Measurements from ENCODE around the gene CEP85L. TPM values are rescaled to one million over a fixed set of nuclear protein-coding genes. Genes with fewer than 3 reads are reported as not detected.

CEP85L gene
- total and polyA plus RNA-seq, 2 of the 4 experiments (the other 2 are of a cell fraction): 2.3 to 25.6 TPM

GRCh38 chr6:118565311-118565960, 86.0 kb downstream of the CEP85L start:
- TSS peak; percentile 33 for BruUV-seq (replicated peaks)
- Histone ChIP-seq H4K20me1 (ENCODE audit: insufficient read depth, low read length) (no peaks in the 10 kb centered on the region), H4K91ac (ENCODE audit: insufficient read depth, low read depth, low read length) (no peak overlapping the region), H3K4me3 (ENCODE audit: insufficient read depth, low read depth, low read length) (no peak overlapping the region), H4K5ac (ENCODE audit: low read depth, low read length) (no peak overlapping the region), H2BK20ac (ENCODE audit: low read depth, low read length) (no peak overlapping the region), H3K4me1 (ENCODE audit: control insufficient read depth, insufficient read depth, low read length) (peaks cover 3% of the 10 kb centered on the region), H2AFZ (replicated peaks; ENCODE audit: low read length, poor library complexity) (no peak overlapping the region), H3K27me3 (ENCODE audit: control insufficient read depth, insufficient read depth, low read length) (no peaks in the 10 kb centered on the region), H3K27ac (ENCODE audit: insufficient read depth, low read length) (no peak overlapping the region), H3K9ac (ENCODE audit: low read depth, low read length) (no peak overlapping the region), H3K36me3 (ENCODE audit: control insufficient read depth, insufficient read depth, low read length) (peaks cover 7% of the 10 kb centered on the region; the same call in 1 of the 2 replicates), H3K79me1 (ENCODE audit: low read depth in 1 of 2, low read length in 2 of 2) (peaks cover 16% of the 10 kb centered on the region in 2 experiments; a peak in 3 of 4 replicates), H3K4ac (ENCODE audit: low read depth, low read length) (no peak overlapping the region), H3K18ac (ENCODE audit: low read depth, low read length) (no peak overlapping the region), H2BK120ac (ENCODE audit: low read depth, low read length) (no peak overlapping the region), H4K8ac (ENCODE audit: low read depth in 2 of 2, low read length in 2 of 2) (no peak overlapping the region), H3K23ac (ENCODE audit: low read depth, low read length) (no peak overlapping the region), H3K4me2 (ENCODE audit: low read depth, low read length) (no peak overlapping the region), H3K14ac (replicated peaks; ENCODE audit: low read depth, low read length) (no peak overlapping the region), H3K56ac (ENCODE audit: extremely low read depth, insufficient read depth, low read length) (no peak overlapping the region), H3K9me1 (ENCODE audit: insufficient read depth, low read length) (peaks cover 3% of the 10 kb centered on the region; the same call in 1 of the 2 replicates), H2AK9ac (replicated peaks; ENCODE audit: low read depth, low read length, poor library complexity) (no peak overlapping the region), H2BK5ac (ENCODE audit: low read depth, low read length, poor library complexity, severe bottlenecking) (no peak overlapping the region), H3K9me3 (ENCODE audit: control insufficient read depth, insufficient read depth, low read length) (no peaks in the 10 kb centered on the region), H2BK15ac (ENCODE audit: low read depth, low read length) (no peak overlapping the region), H2AK5ac (ENCODE audit: low read depth, low read length) (no peak overlapping the region)
- intact Hi-C loops (cut with micrococcal nuclease): loop anchor here (5.0 kb wide), 1 partner anchor 212 kb away; no protein-coding TSS in a partner anchor
- ChIA-PET POLR2A (ENCODE audit: unreplicated experiment) (no interaction called here), CTCF (interaction anchor here (0.6 kb wide), 1 partner anchor 49 kb away, joined by 3 read pairs; no protein-coding TSS in a partner anchor)
- no peak for ATAC-seq (ENCODE audit: low read depth)
- dilution Hi-C loops (cut with HindIII; ENCODE audit: low sequenced_read_pairs, unreplicated experiment): no loop called here
- in situ Hi-C loops (cut with MboI; ENCODE audit: low sequenced_read_pairs): no loop called here
- peak; percentile 46 for TF ChIP-seq RAD21 (IDR thresholded peaks at IDR 0.05; ENCODE audit: low read length)
- TF ChIP-seq NFE2L2 (IDR thresholded peaks at IDR 0.05; ENCODE audit: low read depth, low read length): no peak
- no peak for TF ChIP-seq FOS (IDR thresholded peaks at IDR 0.05; ENCODE audit: low read depth, low read length)
- no peak for TF ChIP-seq USF2 (IDR thresholded peaks at IDR 0.05; ENCODE audit: low read depth, low read length)
- no peak for TF ChIP-seq RFX5 (IDR thresholded peaks at IDR 0.05; ENCODE audit: low read depth, low read length)
- no peak for TF ChIP-seq MAZ (IDR thresholded peaks at IDR 0.05; ENCODE audit: borderline replicate concordance, low read depth, low read length)
- no peak for TF ChIP-seq POLR2A (IDR thresholded peaks at IDR 0.05; ENCODE audit: low read depth, low read length)
- TF ChIP-seq CEBPB (IDR thresholded peaks at IDR 0.05; ENCODE audit: low read depth, low read length): no peak
- no peak for TF ChIP-seq RCOR1 (IDR thresholded peaks at IDR 0.05; ENCODE audit: insufficient replicate concordance, low read length)
- TF ChIP-seq MAFK (IDR thresholded peaks at IDR 0.05; ENCODE audit: low read depth, low read length): no peak
- no peak for TF ChIP-seq MXI1 (IDR thresholded peaks at IDR 0.05; ENCODE audit: borderline replicate concordance, low read depth, low read length)
- TF ChIP-seq CHD1 (IDR thresholded peaks at IDR 0.05; ENCODE audit: low read depth, low read length): no peak
- TF ChIP-seq SMC3 (IDR thresholded peaks at IDR 0.05; ENCODE audit: low read depth, low read length): no peak
- peak; percentile 31; the same call in 1 of the 2 replicates for TF ChIP-seq CTCF (conservative IDR thresholded peaks at IDR 0.05; ENCODE audit: low read depth, low read length)
- no peak for TF ChIP-seq BHLHE40 (IDR thresholded peaks at IDR 0.05; ENCODE audit: low read depth, low read length)
- no peak for TF ChIP-seq ELK1 (IDR thresholded peaks at IDR 0.05; ENCODE audit: borderline replicate concordance, low read depth, low read length)
- peak; percentile 33 for DNase-seq
- no CpG with 5 or more reads among the region's 5 CpGs for WGBS, 2 experiments (ENCODE audit: extremely low coverage in 2 of 2, insufficient read length in 1 of 2)
